Measurements from ENCODE around the gene KCND3.
"Not testable (repeated sequence)": the region's sequence is repeated elsewhere in the genome, so short reads cannot be mapped to it uniquely, and the experiment has no call there.

Gene KCND3

GRCh38 chr1:111811891-111812290 is 177.6 kb downstream of the KCND3 start:
- DNase-seq (ENCODE audit: low read depth), result no peak

GRCh38 chr1:111805251-111805650 is 184.2 kb downstream of the KCND3 start:
- no peak for DNase-seq (ENCODE audit: low read depth)

DNA sequence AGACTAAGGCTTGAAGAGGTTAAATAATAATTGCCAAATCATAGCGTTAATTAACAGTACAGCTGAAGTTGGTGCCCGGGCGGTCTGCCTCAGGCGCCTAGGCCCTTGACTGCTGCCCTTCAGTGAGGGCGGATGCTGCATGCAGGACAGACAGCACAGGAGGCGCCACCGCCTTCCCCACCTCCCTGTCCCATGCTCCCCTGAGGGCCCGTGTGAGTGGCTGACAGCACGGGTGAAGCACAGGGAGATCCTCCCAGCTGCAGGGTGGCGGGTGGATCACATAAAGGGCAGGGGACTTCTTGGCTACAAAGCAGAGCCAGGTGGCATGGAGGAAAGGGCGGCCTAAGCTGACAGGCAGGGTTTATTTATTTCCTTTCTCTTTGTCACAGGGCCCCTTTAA is 184.7 kb downstream of the KCND3 start:
- no peak for DNase-seq (ENCODE audit: low read depth)

DNA sequence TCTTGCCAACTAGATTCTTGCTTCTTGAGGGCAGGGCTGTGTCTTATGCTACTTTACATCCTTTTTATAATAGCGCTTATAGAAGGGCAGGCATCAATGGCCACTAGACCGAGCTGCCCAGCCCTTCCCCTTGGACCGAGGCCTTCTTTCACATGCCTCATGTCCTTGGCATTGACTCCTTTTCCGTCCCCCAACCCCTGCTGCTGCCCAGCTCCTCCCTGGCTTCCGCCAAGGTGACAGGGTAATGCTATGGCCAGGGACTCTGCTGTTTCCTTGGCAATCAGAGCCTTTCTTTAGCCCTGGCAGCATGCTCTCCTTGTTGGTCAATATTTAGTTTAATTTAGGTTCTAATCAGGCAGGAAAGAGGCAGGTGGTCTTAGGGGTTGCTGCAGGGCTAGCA is 185.5 kb downstream of the KCND3 start:
- DNase-seq (ENCODE audit: low read depth), result no peak

DNA sequence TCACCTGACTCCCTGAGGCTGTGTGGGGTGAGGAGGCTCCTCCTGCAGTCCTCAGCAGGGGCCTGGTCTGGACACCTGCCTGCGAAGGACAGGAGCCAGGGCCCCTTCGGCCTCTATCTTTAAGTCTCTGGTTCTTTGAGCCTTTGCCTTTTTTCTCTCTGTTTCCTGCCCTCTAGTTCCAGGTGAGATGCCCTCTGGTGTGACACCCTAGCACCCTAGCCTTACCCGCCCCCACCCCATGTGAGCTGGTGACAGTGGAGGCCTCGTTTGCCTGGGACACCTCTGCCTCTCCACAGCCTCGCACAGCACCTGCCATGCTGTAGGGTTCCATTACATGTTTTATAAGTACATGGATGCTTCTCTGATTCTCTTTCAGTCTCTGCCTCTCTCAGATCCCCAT is 186.5 kb downstream of the KCND3 start:
- no peak for DNase-seq (ENCODE audit: low read depth)

DNA sequence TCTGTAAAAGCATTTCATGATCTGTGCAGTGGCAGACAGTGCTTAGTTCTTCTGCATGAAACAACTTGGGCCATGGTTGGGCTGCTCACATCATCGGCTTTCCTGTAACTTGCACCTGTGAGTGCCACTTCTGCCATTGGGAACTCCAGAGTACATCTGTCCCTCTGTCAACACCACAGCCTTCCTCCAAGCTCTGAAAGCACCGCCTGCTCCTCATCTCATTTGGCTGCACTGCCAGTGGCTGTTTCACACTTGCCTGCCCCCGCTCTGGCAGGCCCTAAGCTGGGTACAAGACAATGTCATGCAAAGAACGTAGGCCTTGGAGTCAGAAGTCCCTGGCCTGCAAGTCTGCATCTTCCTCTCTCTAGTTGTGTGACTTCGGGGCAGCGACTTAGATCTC is 187.4 kb downstream of the KCND3 start:
- DNase-seq (ENCODE audit: low read depth), result no peak

- no peak for DNase-seq (ENCODE audit: low read depth)
Measured at GRCh38 chr1:111801071-111801850, 188.2 kb downstream of the KCND3 start.

- not testable (repeated sequence) for DNase-seq (ENCODE audit: low read depth)
Measured at GRCh38 chr1:111799722-111800121, 189.7 kb downstream of the KCND3 start.

DNA sequence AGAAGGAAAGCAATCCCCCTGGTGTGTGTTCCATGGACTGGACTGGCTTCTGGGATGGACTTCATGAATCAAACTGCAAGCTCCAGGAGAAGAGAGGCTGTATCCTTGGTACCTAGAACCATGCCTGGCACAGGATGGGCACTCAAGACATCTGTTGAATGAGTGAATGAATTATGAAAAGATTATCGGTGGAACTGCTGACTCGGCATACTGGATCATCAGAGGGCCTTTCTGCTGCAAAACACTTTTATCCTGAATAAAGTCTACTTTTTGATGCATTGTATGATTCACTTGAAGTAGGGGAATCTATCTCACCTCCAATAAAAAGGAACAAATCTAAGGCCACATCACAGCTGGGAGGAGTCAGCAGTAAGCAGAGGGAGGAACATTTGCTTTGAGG is 190.9 kb downstream of the KCND3 start:
- no peak for DNase-seq (ENCODE audit: low read depth)

- no peak for DNase-seq (ENCODE audit: low read depth)
Measured at GRCh38 chr1:111795401-111795800, 194.1 kb downstream of the KCND3 start.

DNA sequence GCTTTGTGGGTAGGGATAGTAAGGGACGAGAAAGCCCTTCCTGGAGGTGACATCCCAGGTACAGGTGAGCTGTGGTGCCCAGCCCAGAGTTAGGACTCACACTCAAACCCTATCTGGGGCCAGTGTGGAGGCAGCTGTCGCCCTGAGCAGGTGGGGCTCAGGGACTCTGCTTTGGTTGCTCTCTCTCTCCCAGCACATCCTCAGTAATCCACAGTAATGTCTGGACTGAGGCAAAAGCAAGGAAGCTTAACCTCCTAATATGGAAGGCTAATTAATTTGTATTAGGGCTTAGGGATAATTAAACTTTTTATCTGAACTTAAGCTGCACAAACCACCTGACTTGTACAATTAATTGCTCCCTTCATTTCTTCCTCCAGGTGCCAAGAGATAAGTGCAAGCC is 195.5 kb downstream of the KCND3 start:
- no peak for DNase-seq (ENCODE audit: low read depth)

DNA sequence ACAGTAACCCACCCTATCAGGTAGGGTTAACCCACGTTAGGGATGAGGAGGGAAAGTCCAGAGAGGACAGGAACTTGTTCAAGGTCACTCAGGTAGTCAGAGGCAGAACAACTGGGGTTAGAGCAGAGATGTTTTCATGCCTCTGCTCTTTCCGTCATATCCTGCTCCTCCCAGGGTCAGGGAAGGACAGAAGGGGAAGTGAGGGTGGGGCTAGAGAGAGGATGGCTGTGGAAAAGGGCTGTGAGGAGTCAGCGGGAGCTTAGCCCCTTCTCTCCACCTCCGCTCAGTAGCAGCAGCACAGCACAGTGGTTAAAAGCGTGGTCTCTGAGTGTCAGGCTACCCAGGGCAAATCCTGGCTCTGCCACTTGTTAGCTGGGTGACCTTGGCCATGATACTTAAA is 197.2 kb downstream of the KCND3 start:
- DNase-seq (ENCODE audit: low read depth), result no peak

GRCh38 chr1:111791776-111792175 is 197.7 kb downstream of the KCND3 start:
- no peak for DNase-seq (ENCODE audit: low read depth)

DNA sequence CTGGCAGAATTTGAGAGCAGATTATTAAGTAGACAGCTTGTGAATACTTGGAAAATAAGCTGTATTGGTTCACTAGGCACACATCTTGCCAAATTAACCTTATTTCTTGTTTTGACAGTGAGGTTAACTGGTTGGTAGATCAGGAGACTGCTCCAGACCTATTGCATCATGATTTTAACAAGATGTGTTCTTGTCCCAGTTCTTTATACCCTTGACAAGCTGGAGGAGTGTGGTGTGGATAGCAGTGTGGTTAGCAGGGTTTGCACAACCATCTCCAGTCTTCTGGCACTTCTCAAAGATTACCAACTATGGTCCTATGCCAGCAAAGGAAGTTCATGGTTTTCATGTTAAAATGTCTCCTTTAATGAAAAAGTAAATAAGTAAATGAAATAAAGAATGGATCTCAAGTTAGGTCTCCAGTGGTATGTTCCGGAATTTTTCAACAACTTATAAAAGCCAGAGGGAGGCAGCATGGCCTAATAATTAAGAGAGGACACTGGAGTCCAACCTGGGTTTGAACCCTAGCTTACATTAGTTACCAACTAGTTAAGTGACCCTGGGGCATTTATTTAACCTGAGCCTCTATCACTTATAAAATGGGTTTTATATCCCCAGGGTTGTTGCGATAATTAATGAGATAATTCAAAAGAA is 199.7 kb downstream of the KCND3 start:
- DNase-seq (ENCODE audit: low read depth), result no peak

- no peak for DNase-seq (ENCODE audit: low read depth)
Measured at GRCh38 chr1:111789142-111789541, 200.3 kb downstream of the KCND3 start.

DNA sequence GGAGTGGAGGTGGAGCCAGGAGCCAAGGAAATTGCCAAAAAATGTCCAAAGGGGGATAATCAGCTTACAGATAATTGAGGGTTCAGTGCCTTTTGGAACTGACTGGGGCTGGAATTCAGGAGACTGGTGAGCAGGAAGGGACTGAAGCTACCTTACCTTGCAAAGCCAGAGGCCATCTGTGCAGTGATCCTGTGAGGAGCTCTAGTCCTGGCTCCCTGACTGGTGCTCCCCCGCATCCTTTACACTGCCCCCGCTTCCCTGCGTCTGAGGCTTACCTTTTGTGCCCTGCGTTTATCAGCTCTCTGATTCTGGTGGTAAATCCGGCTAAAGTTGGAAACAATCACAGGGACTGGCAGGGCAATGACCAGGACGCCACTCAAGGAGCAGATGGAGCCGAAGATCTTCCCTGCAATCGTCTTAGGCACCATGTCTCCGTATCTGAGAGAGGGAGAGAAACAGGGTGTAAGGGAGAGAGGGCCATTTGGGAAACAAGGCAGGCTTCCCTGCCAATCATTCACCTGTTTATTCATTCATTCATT is 202.7 kb downstream of the KCND3 start:
- no peak for DNase-seq (ENCODE audit: low read depth)

DNA sequence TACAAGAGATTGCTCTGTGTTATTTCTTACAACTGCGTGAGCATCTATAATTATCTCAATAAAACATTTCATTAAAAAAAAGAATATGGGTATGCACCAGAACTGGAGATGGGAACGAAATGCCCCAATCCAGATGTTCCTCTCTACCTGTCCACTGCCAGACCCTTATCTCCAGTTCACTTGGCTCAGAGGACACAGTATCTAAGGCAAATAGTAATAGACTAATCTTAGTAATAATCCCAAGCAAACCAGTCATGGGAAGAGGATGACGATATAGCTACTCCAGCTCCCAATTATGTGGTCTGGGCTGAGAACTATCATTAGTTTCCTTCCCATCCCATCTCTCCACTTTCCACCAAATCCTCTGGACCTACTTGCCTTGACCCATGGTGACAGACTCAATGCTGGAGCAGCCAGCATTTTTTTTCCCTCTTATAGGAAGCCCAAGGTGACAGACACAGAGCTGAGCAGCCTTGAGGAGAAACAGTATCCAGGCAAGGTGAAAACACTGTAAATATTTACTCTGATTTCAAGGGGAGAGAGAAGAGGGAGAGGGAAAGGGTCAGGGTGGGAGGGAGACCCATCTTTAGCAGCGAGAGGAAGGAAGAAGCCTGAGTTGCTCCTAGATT is 205.1 kb downstream of the KCND3 start:
- DNase-seq (ENCODE audit: low read depth), result no peak

- no peak for DNase-seq (ENCODE audit: low read depth)
Measured at GRCh38 chr1:111779546-111779945, 209.9 kb downstream of the KCND3 start.

DNA sequence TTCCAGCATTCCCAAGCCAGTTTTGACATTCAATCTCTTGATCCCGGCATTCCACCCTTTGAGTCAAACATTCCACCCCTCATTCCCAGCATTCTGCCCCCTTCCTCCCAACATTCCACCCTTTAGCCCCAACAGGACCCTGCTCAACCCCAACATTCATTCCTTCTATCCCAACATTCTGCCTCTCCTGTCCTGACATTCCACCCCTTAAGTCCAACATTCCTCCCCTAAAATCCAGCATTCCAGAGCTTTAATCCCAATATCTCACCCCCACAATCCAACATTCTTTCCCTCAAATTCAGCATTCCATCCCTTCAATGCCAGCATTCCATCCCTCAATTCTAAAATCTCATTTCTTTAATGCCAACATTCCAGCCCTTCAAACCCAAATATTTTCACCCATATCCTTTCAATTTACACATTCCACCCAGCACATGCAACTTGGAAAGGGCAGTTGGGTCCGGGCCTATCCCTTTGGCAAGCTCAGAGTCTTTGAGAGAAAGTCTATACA is 210.9 kb downstream of the KCND3 start:
- DNase-seq (ENCODE audit: low read depth), result no peak

- DNase-seq (ENCODE audit: low read depth), result no peak
Measured at GRCh38 chr1:111778066-111778465, 211.4 kb downstream of the KCND3 start.

DNA sequence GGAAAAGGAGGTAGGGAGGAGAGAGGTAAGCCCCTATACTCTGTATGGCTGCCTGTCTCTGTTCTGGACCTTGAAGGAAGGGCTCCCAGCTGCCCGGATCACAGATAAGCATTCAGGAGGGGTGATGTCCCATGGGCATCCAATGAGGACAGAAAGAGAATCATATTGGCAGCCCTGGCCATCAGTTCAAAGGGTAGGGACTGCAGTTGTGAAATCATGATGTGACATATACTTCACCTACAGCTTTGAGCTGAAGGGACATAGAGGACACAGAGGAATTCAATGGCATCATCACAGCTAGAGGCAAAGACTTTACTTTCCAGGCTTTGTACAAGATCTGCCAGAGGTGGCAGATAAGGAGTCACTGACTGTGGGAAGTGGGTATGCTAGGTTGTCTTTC is 212.2 kb downstream of the KCND3 start:
- no peak for DNase-seq (ENCODE audit: low read depth)

GRCh38 chr1:111776861-111777260 is 212.6 kb downstream of the KCND3 start:
- no peak for DNase-seq (ENCODE audit: low read depth)

GRCh38 chr1:111776391-111776790 is 213.1 kb downstream of the KCND3 start:
- DNase-seq (ENCODE audit: low read depth), result no peak
